H1 (cell line): ENCODE measurements around the gene DOCK10. TPM values are rescaled to one million over a fixed set of nuclear protein-coding genes. Genes with fewer than 3 reads are reported as not detected.

Source experiments
- CHD2 ChIP-seq: IDR thresholded peaks from 2 replicates; pipeline ENCODE4 v1.6.1; 2012; ENCODE audit warnings: low read length, improper control_type of control experiment
- polyA plus RNA-seq, 7 experiments: library from polyadenylated mRNA; depleted of rRNA in 3 of 7; stranded (reverse) in 5 of 7; unstranded in 2 of 7; fragments of >200 nt in 5 of 7; fragments of 200-250 nt in 2 of 7; gene quantifications; 1 replicate in 5 of 7; 2 replicates in 1 of 7; 4 replicates in 1 of 7; pipeline versions ENCODE4 v1.2.1 to v1.2.3, GENCODE V29; 2011 to 2013; ENCODE audit warnings: missing spikeins in 2 of 7, mixed read lengths in 2 of 7
- total RNA-seq: library from RNA; stranded (reverse); fragmentation: NEBNext Ultra II Directional; extraction: Animal tissue kit (Norgen Biotek cat#: 25700); gene quantifications from 2 replicates; pipeline ENCODE4 v1.2.1, GENCODE V29; 2021

The DOCK10 gene
- total and polyA plus RNA-seq, 2 of the 8 experiments (the other 6 are each of a cell fraction or from before 2014, with no cell fraction given): 0.33 to 1.6 TPM

DNA sequence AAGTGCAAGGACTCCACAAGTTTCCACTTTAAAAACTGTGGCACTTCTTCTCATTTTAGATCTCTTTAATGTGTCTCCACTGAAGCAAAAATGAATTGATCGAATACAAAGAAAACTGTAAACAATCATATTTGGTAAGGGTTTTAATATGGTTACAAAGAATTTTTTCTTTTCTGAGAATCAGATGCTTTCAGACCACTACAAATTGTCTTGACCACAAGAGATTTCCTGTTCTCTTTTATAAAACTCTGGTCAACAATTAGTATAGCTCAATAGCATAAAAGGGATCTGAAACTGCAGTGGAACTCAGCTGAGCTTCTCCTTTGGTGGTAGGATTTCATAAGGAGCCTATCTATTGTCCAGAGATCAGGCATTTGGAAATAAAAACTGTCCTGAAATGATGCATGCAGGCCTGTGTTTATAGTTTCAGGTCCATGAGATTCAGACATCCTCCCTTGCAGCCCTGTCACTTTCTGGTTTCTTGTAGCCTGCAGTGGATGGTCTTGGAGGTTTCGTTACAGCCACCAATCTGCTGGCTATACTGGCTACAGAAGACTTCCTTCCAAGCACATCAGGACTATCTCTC is 120.0 kb downstream of the DOCK10 start (continued):
- TF ChIP-seq CHD2: no peak
